Panc1 (cell line): ENCODE measurements around the gene POLR3K. TPM values are rescaled to one million over a fixed set of nuclear protein-coding genes. Genes with fewer than 3 reads are reported as not detected.

ENCODE experiments used
- ATAC-seq: fragments of 200-7000 bp; cut with Tn5 transposase; 2 replicates; pipeline ENCODE4 v1.9.1; 2020; ENCODE audit warnings: mild to moderate bottlenecking, moderate library complexity
- BruUV-seq: library from RNA; stranded (reverse); fragments of 400-500 nt; replicated peaks from 2 replicates; lab custom pipeline; 2021; lab: Mats Ljungman, UMichigan
- CTCF ChIA-PET: fragments of 300-600 bp; sonication (Branson Sonifier 250); formaldehyde crosslinking; loops from one replicate; lab custom pipeline; 2022; ENCODE audit warnings: antibody characterized with exemption; lab: Charles Lee
- POLR2A ChIA-PET: fragments of 300-600 bp; sonication (Branson Sonifier 250); formaldehyde crosslinking; loops from one replicate; lab custom pipeline; 2022; ENCODE audit warnings: antibody characterized with exemption; lab: Charles Lee
- DNase-seq: peaks from one replicate; pipeline ENCODE4 v3.0.0-alpha.2; 2010; ENCODE audit warnings: low read depth, low spot score
- H3K27ac ChIP-seq: 2 replicates; pipeline ENCODE4 v1.5.1; 2011; ENCODE audit warnings: mild to moderate bottlenecking, low read length, inconsistent platforms
- H3K27me3 ChIP-seq: fragments of 200-500 bp; sonication (Bioruptor generic); 2 replicates; pipeline ENCODE4 v1.6.0; 2014; ENCODE audit warnings: low read length, inconsistent platforms; ENCODE audit not compliant: control insufficient read depth, insufficient read depth
- H3K36me3 ChIP-seq: fragments of 200-500 bp; sonication (Bioruptor generic); 2 replicates; pipeline ENCODE4 v1.5.1; 2014; ENCODE audit warnings: inconsistent platforms, mild to moderate bottlenecking, low read length, moderate library complexity; ENCODE audit not compliant: control insufficient read depth, insufficient read depth
- H3K4me1 ChIP-seq: 2 replicates; pipeline ENCODE4 v1.5.1; 2011; ENCODE audit warnings: inconsistent platforms, mild to moderate bottlenecking, low read length, moderate library complexity; ENCODE audit not compliant: control insufficient read depth, insufficient read depth
- H3K4me3 ChIP-seq, 2 experiments: 2 replicates each; pipeline ENCODE4 v1.5.1; 2011 to 2012; ENCODE audit warnings: low read depth in 2 of 2, low read length in 2 of 2, mild to moderate bottlenecking in 2 of 2, inconsistent platforms in 1 of 2, moderate library complexity in 1 of 2
- H3K9me3 ChIP-seq: fragments of 200-500 bp; sonication (Bioruptor generic); 2 replicates; pipeline ENCODE4 v1.5.1; 2014; ENCODE audit warnings: low read depth, mild to moderate bottlenecking, inconsistent platforms, low read length, moderate library complexity; ENCODE audit not compliant: control insufficient read depth, insufficient read depth
- CTCF ChIP-seq: fragments of 450-650 bp; IDR thresholded peaks from 2 replicates; pipeline ENCODE4 v1.5.1; 2017; ENCODE audit warnings: mild to moderate bottlenecking
- POLR2AphosphoS5 ChIP-seq: IDR thresholded peaks from 2 replicates; pipeline ENCODE4 v1.6.1; 2012; ENCODE audit warnings: mild to moderate bottlenecking, low read depth, low read length, moderate library complexity
- REST ChIP-seq, 2 experiments: IDR thresholded peaks; 2 replicates each; pipeline ENCODE4 v1.6.1; 2011 to 2012; ENCODE audit warnings: low read depth in 2 of 2, control low read depth in 1 of 2, low read length in 1 of 2, mild to moderate bottlenecking in 1 of 2, moderate library complexity in 1 of 2; ENCODE audit not compliant: insufficient read depth in 1 of 2
- SIN3A ChIP-seq: IDR thresholded peaks from 2 replicates; pipeline ENCODE4 v1.6.1; 2012; ENCODE audit warnings: low read depth, mild to moderate bottlenecking, low read length, moderate library complexity, borderline replicate concordance; ENCODE audit not compliant: insufficient read depth
- TCF7L2 ChIP-seq: IDR thresholded peaks from 2 replicates; pipeline ENCODE4 v1.6.1; 2011; ENCODE audit warnings: mild to moderate bottlenecking, low read depth, low read length, inconsistent platforms
- in situ Hi-C: cut with HindIII; loops from 2 replicates; pipeline ENCODE4 v1.10.0; 2016; ENCODE audit warnings: low sequenced_read_pairs, low pct_unique_long_range_greater_than_20kb
- intact Hi-C: fragments of 100-400 bp; cut with micrococcal nuclease; formaldehyde crosslinking; loops from one replicate; pipeline ENCODE4 v1.10.0; 2022; ENCODE audit not compliant: unreplicated experiment
- total RNA-seq: library from RNA; stranded (reverse); gene quantifications from one replicate; pipeline ENCODE4 v1.2.1, GENCODE V29; 2021; ENCODE audit not compliant: unreplicated experiment

Gene POLR3K
- total RNA-seq, 1 experiment from 2014 or later, result 35.7 TPM

- no peaks in the 10 kb centered on the region for H3K9me3 ChIP-seq
- H3K27ac ChIP-seq, result peak overlapping the region; percentile 77
- DNase-seq (no peak), ATAC-seq (no peak)
- no peaks in the 10 kb centered on the region for H3K27me3 ChIP-seq
- in situ Hi-C loops (no loop called here), intact Hi-C loops (no loop called here)
- H3K4me3 ChIP-seq, result peak overlapping the region; percentile 81 to 91
- CTCF ChIA-PET, result no interaction called here
- TF ChIP-seq SIN3A (no peak), TCF7L2 (no peak), CTCF (no peak), POLR2AphosphoS5 (no peak), REST (IDR thresholded peaks at IDR 0.05; ENCODE audit: insufficient read depth in 1 of 2, low read depth in 2 of 2, low read length in 1 of 2) (no peak)
- H3K4me1 ChIP-seq, result peaks cover 3% of the 10 kb centered on the region; the same call in 1 of the 2 replicates
- POLR2A ChIA-PET, result no interaction called here
- H3K36me3 ChIP-seq, result no peaks in the 10 kb centered on the region; the same call in 1 of the 2 replicates
- BruUV-seq, result TSS peak; percentile 74
These were observed 801 bp upstream of the POLR3K start for GRCh38 chr16:54237-54581.

- POLR2A ChIA-PET, result interaction anchor here (0.7 kb wide), 1 partner anchor 31 kb away, joined by 6 read pairs; no protein-coding TSS in a partner anchor
- BruUV-seq, result TSS peak; percentile 86
- in situ Hi-C loops, result no loop called here
- DNase-seq (no peak), ATAC-seq (no peak)
- Histone ChIP-seq H3K9me3 (no peaks in the 10 kb centered on the region), H3K27me3 (no peaks in the 10 kb centered on the region), H3K27ac (no peak overlapping the region), H3K4me3 (no peak overlapping the region), H3K36me3 (peaks cover 5% of the 10 kb centered on the region), H3K4me1 (peaks cover 3% of the 10 kb centered on the region; the same call in 1 of the 2 replicates)
- TF ChIP-seq TCF7L2, result no peak
- CTCF ChIA-PET, result no interaction called here
- intact Hi-C loops, result no loop called here
These were observed 2.4 kb downstream of the POLR3K start for GRCh38 chr16:50769-51591.

GRCh38 chr16:47234-47633 lies 6.2 kb downstream of the POLR3K start:
- no peaks in the 10 kb centered on the region for H3K4me1 ChIP-seq
- H3K4me3 ChIP-seq, result no peak overlapping the region
- POLR2A ChIA-PET, result no interaction called here
- in situ Hi-C loops (no loop called here), intact Hi-C loops (no loop called here)
- BruUV-seq, result no TSS peak
- H3K9me3 ChIP-seq, result no peaks in the 10 kb centered on the region
- H3K27ac ChIP-seq, result no peak overlapping the region
- ATAC-seq (no peak), DNase-seq (no peak)
- TF ChIP-seq SIN3A (no peak), REST (IDR thresholded peaks at IDR 0.05; ENCODE audit: insufficient read depth in 1 of 2, low read depth in 2 of 2, low read length in 1 of 2) (no peak), CTCF (no peak), POLR2AphosphoS5 (no peak), TCF7L2 (no peak)
- H3K36me3 ChIP-seq, result peaks cover 14% of the 10 kb centered on the region
- CTCF ChIA-PET, result no interaction called here
- H3K27me3 ChIP-seq, result no peaks in the 10 kb centered on the region
